SK-N-SH (cell line): Measurements from ENCODE around the gene ABLIM1. TPM values are rescaled to one million over a fixed set of nuclear protein-coding genes. Genes with fewer than 3 reads are reported as not detected.

ENCODE experiments used
- CTCF ChIA-PET: fragments of 300-600, 350-600 bp; formaldehyde crosslinking; extraction: SDS; loops from one replicate; lab custom pipeline; 2021; lab: Yijun Ruan, JAX
- POLR2A ChIA-PET: fragments of 350-600 bp; sonication (Branson Sonifier 250); formaldehyde crosslinking; extraction: SDS; loops from one replicate; lab custom pipeline; 2020; ENCODE audit warnings: antibody characterized with exemption, inconsistent platforms; lab: Yijun Ruan, JAX
- DNase-seq: peaks from one replicate; pipeline ENCODE4 v3.0.0; 2012
- H2AFZ ChIP-seq: fragments of 200-600 bp; sonication (generic); 2 replicates; pipeline ENCODE4 v1.8.1; 2016; ENCODE audit warnings: antibody characterized with exemption, mild to moderate bottlenecking, low read depth
- H3F3A ChIP-seq: fragments of 200-600 bp; sonication (generic); replicated peaks from 2 replicates; pipeline ENCODE3; 2016; ENCODE audit warnings: antibody characterized with exemption, mild to moderate bottlenecking; ENCODE audit not compliant: insufficient read depth
- H3K27ac ChIP-seq, 2 experiments: fragments of 200-500 bp in 1 of 2; fragments of 200-600 bp in 1 of 2; sonication (Bioruptor generic) in 1 of 2; sonication (generic), shearing (Covaris generic) in 1 of 2; 2 replicates each; pipeline versions ENCODE4 v1.5.1 to v1.6.1; 2014 to 2016; ENCODE audit warnings: low read depth in 2 of 2, inconsistent platforms in 1 of 2, low read length in 1 of 2, mild to moderate bottlenecking in 1 of 2, mixed read lengths in 1 of 2
- H3K27me3 ChIP-seq: fragments of 200-600 bp; sonication (generic), shearing (Covaris generic); 2 replicates; pipeline ENCODE4 v1.6.1; 2016; ENCODE audit warnings: mixed run types; ENCODE audit not compliant: insufficient read depth
- H3K36me3 ChIP-seq, 2 experiments: fragments of 200-500 bp in 1 of 2; fragments of 200-600 bp in 1 of 2; sonication (Bioruptor generic) in 1 of 2; sonication (generic) in 1 of 2; replicated peaks in 1 of 2; 2 replicates each; pipeline versions ENCODE3 to v1.5.1; 2014 to 2016; ENCODE audit warnings: low read length in 1 of 2, mild to moderate bottlenecking in 1 of 2; ENCODE audit not compliant: insufficient read depth in 2 of 2, control insufficient read depth in 1 of 2
- H3K4me1 ChIP-seq, 2 experiments: fragments of 200-500 bp in 1 of 2; fragments of 200-600 bp in 1 of 2; sonication (Bioruptor generic) in 1 of 2; sonication (generic), shearing (Covaris generic) in 1 of 2; 2 replicates each; pipeline versions ENCODE4 v1.5.1 to v1.6.1; 2014 to 2016; ENCODE audit warnings: low read depth in 1 of 2, low read length in 1 of 2, mixed run types in 1 of 2; ENCODE audit not compliant: insufficient read depth in 2 of 2, control insufficient read depth in 1 of 2
- H3K4me2 ChIP-seq: fragments of 200-600 bp; sonication (generic), shearing (Covaris generic); 2 replicates; pipeline ENCODE4 v1.6.1; 2017; ENCODE audit warnings: mixed run types
- H3K4me3 ChIP-seq, 2 experiments: fragments of 200-500 bp in 1 of 2; fragments of 200-600 bp in 1 of 2; sonication (Bioruptor generic) in 1 of 2; sonication (generic), shearing (Covaris generic) in 1 of 2; 2 replicates each; pipeline versions ENCODE4 v1.5.1 to v1.8.1; 2014 to 2016; ENCODE audit warnings: low read depth in 2 of 2, inconsistent platforms in 1 of 2, low read length in 1 of 2, mild to moderate bottlenecking in 1 of 2, mixed read lengths in 1 of 2, moderate library complexity in 1 of 2
- H3K79me2 ChIP-seq: fragments of 200-600 bp; sonication (generic); 2 replicates; pipeline ENCODE4 v1.8.1; 2017; ENCODE audit warnings: mild to moderate bottlenecking; ENCODE audit not compliant: insufficient read depth
- H3K9ac ChIP-seq: fragments of 200-600 bp; sonication (generic); 2 replicates; pipeline ENCODE4 v1.6.1; 2017; ENCODE audit warnings: mixed run types
- H3K9me2 ChIP-seq: fragments of 200-600 bp; sonication (generic); 2 replicates; pipeline ENCODE4 v1.6.1; 2017; ENCODE audit warnings: mixed run types
- H3K9me3 ChIP-seq: fragments of 200-600 bp; sonication (generic); 2 replicates; pipeline ENCODE4 v1.6.1; 2017; ENCODE audit warnings: mixed run types, mild to moderate bottlenecking, moderate library complexity
- H4K20me1 ChIP-seq: fragments of 200-600 bp; sonication (generic); 2 replicates; pipeline ENCODE4 v1.6.1; 2017; ENCODE audit warnings: mild to moderate bottlenecking, mixed run types; ENCODE audit not compliant: insufficient read depth
- CHD2 ChIP-seq: fragments of 150-350 bp; IDR thresholded peaks from 2 replicates; pipeline ENCODE4 v1.6.1; 2018; ENCODE audit warnings: low read length; ENCODE audit not compliant: partially characterized antibody
- ELF1 ChIP-seq: IDR thresholded peaks from 2 replicates; pipeline ENCODE4 v1.4.0; 2012
- EP300 ChIP-seq, 2 experiments: IDR thresholded peaks; 2 replicates each; pipeline versions ENCODE4 v1.4.0 to v1.6.1; 2012; ENCODE audit warnings: borderline replicate concordance in 1 of 2, low read depth in 1 of 2, low read length in 1 of 2
- EZH2phosphoT487 ChIP-seq: fragments of 200-600 bp; sonication (generic); IDR thresholded peaks from 2 replicates; pipeline ENCODE4 v1.6.1; 2017; ENCODE audit warnings: low read depth, mixed run types, mild to moderate bottlenecking, antibody characterized with exemption, moderate library complexity, borderline replicate concordance
- FOSL2 ChIP-seq: IDR thresholded peaks from 2 replicates; pipeline ENCODE4 v1.4.0; 2012; ENCODE audit warnings: low read depth, mild to moderate bottlenecking, moderate library complexity, borderline replicate concordance
- FOXM1 ChIP-seq: IDR thresholded peaks from 2 replicates; pipeline ENCODE4 v1.4.0; 2012; ENCODE audit warnings: low read depth, mild to moderate bottlenecking
- GATA2 ChIP-seq: sonication (generic); formaldehyde crosslinking; IDR thresholded peaks from 2 replicates; pipeline ENCODE4 v1.5.0; 2020; ENCODE audit warnings: mild to moderate bottlenecking, missing genetic modification reagents
- IRF3 ChIP-seq: fragments of 150-350 bp; IDR thresholded peaks from 2 replicates; pipeline ENCODE4 v1.6.1; 2016; ENCODE audit warnings: mild to moderate bottlenecking, low read depth, low read length
- JUND ChIP-seq: IDR thresholded peaks from 2 replicates; pipeline ENCODE4 v1.4.0; 2012
- NRF1 ChIP-seq: IDR thresholded peaks from 2 replicates; pipeline ENCODE4 v1.6.1; 2012; ENCODE audit warnings: low read depth, mild to moderate bottlenecking, low read length
- PBX3 ChIP-seq: IDR thresholded peaks from 2 replicates; pipeline ENCODE4; 2012
- POLR2AphosphoS5 ChIP-seq: IDR thresholded peaks from 2 replicates; pipeline ENCODE4 v1.6.1; 2012; ENCODE audit warnings: low read depth, low read length
- RCOR1 ChIP-seq: fragments of 150-350 bp; IDR thresholded peaks from 2 replicates; pipeline ENCODE4 v1.6.1; 2017; ENCODE audit warnings: antibody characterized with exemption, low read length
- RXRA ChIP-seq: IDR thresholded peaks from 2 replicates; pipeline ENCODE4 v1.4.0; 2012; ENCODE audit warnings: low read depth, mild to moderate bottlenecking, borderline replicate concordance
- SIN3A ChIP-seq: IDR thresholded peaks from 2 replicates; pipeline ENCODE4 v1.6.1; 2012; ENCODE audit warnings: low read depth, mild to moderate bottlenecking, low read length, moderate library complexity, borderline replicate concordance
- TCF12 ChIP-seq: IDR thresholded peaks from 2 replicates; pipeline ENCODE4 v1.4.0; 2012
- WGBS: methylation state at CpG from one replicate; pipeline ENCODE4 v1.1.6; 2017; ENCODE audit warnings: low lambda C conversion rate; 5-methylcytosine and 5-hydroxymethylcytosine counted together
- polyA plus RNA-seq, 3 experiments: library from polyadenylated mRNA; depleted of rRNA; stranded (reverse); fragments of >200 nt; gene quantifications; 2 replicates each; pipeline ENCODE4 v1.2.3, GENCODE V29; 2012
- TF ChIP-seq, protein P1 (sequence below): fragments of 200-600 bp; sonication (generic); IDR thresholded peaks from 2 replicates; pipeline ENCODE4 v1.6.1; 2017; ENCODE audit warnings: antibody characterized with exemption, mild to moderate bottlenecking, moderate library complexity
- TF ChIP-seq, protein P2 (sequence below): IDR thresholded peaks from 2 replicates; pipeline ENCODE4 v1.4.0; 2012; ENCODE audit warnings: low read depth, borderline replicate concordance
- TF ChIP-seq, protein P3 (sequence below): IDR thresholded peaks from 2 replicates; pipeline ENCODE4 v1.4.0; 2012; ENCODE audit warnings: low read depth

ABLIM1 gene
- polyA plus RNA-seq, 1 of the 3 experiments (the other 2 are of a cell fraction), result 16.1 TPM

DNA sequence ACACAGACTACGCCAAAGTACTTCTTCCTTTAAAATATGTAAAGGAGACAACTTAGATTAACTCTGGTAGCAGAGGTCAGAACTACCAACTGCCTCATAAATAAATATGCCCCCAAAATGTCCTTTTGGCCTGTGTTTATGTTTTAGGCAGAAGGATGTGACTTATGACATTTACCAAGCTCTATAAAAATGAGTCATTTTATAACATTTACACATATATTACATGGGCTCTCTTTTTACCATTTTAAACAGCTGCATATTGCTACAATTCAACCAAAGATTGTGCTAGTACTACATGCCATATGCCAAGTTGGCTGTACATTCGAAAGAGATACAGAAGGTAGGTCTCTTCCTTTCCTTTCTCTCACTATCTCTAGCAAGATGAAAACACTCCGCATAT is 12.4 kb downstream of the ABLIM1 start (continued):
- no peak for TF ChIP-seq IRF3
- TF ChIP-seq SIN3A, result no peak
- no peak for TF ChIP-seq FOXM1
- TF ChIP-seq RCOR1, result no peak
- TF ChIP-seq, all 33 proteins: peak for 0

DNA sequence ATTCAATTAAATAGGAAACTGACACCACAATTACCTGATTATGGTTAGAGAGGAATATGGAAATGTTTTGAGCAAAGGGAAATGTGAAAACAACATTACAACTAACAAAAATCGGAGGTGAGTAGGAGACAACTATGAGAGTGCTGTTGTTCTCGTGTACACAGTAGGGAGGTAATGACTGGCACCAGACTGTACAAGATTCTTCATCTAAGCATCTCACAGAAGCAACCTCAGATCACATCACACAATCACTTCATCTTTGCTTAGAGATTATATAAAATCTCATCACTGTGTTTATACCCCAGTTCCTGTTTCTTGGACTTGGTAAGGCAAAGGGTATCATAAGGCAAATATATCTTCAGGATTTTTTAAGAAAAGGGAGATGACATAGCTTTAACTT is 14.9 kb downstream of the ABLIM1 start:
- ChIA-PET POLR2A (no interaction called here), CTCF (interaction anchor here (0.6 kb wide), 1 partner anchor 45 kb away, joined by 3 read pairs; no protein-coding TSS in a partner anchor)
- H3F3A ChIP-seq, result peaks cover 23% of the 10 kb centered on the region
- H3K4me3 ChIP-seq, result no peak overlapping the region
- no peak overlapping the region for H3K4me2 ChIP-seq
- no peaks in the 10 kb centered on the region for H3K36me3 ChIP-seq
- peaks cover 4 to 30% of the 10 kb centered on the region in 2 experiments for H3K4me1 ChIP-seq
- no peak for DNase-seq
- no peaks in the 10 kb centered on the region for H3K79me2 ChIP-seq
- H3K9ac ChIP-seq, result no peak overlapping the region
- 89% methylated on average over 2 of the region's 2 CpGs for WGBS
- H4K20me1 ChIP-seq, result no peaks in the 10 kb centered on the region
- no peaks in the 10 kb centered on the region for H3K9me2 ChIP-seq
- TF ChIP-seq FOSL2, result no peak
- TF ChIP-seq TCF12, result no peak
- TF ChIP-seq EP300 (IDR thresholded peaks at IDR 0.05; ENCODE audit: borderline replicate concordance in 1 of 2, low read depth in 1 of 2, low read length in 1 of 2), result no peak
- TF ChIP-seq IRF3, result no peak
- TF ChIP-seq, protein P1, sequence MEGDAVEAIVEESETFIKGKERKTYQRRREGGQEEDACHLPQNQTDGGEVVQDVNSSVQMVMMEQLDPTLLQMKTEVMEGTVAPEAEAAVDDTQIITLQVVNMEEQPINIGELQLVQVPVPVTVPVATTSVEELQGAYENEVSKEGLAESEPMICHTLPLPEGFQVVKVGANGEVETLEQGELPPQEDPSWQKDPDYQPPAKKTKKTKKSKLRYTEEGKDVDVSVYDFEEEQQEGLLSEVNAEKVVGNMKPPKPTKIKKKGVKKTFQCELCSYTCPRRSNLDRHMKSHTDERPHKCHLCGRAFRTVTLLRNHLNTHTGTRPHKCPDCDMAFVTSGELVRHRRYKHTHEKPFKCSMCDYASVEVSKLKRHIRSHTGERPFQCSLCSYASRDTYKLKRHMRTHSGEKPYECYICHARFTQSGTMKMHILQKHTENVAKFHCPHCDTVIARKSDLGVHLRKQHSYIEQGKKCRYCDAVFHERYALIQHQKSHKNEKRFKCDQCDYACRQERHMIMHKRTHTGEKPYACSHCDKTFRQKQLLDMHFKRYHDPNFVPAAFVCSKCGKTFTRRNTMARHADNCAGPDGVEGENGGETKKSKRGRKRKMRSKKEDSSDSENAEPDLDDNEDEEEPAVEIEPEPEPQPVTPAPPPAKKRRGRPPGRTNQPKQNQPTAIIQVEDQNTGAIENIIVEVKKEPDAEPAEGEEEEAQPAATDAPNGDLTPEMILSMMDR, result no peak
- no peak for TF ChIP-seq POLR2AphosphoS5
- H3K9me3 ChIP-seq, result no peaks in the 10 kb centered on the region
- H3K27me3 ChIP-seq, result no peaks in the 10 kb centered on the region
- no peak overlapping the region for H3K27ac ChIP-seq
- H2AFZ ChIP-seq, result no peak overlapping the region

DNA sequence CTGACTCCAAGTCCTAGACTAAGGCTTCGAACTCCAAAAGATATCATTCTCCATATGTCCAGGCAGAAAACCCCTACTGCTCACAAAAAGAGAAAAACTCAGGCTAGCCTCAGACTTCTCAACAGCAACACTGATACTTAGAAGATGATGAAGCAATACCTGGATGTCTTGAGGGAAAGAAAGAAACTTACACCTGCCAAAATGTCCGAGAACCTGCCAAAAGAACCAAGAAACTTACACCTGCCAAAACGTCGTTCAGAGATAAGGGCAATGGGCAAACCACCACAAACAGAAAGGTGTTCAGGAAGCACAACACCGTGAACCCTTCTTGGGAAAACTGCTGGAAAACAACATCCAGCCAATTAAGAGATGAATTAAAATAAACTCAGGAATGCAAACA is 15.3 kb downstream of the ABLIM1 start:
- ChIA-PET POLR2A (no interaction called here), CTCF (interaction anchor here (0.6 kb wide), 1 partner anchor 46 kb away, joined by 3 read pairs; no protein-coding TSS in a partner anchor)
- WGBS, result 83% methylated on average over 5 of the region's 5 CpGs
- Histone ChIP-seq H3F3A (peaks cover 20% of the 10 kb centered on the region), H3K36me3 (no peaks in the 10 kb centered on the region), H3K4me3 (no peak overlapping the region), H3K4me1 (peaks cover 4 to 27% of the 10 kb centered on the region in 2 experiments), H3K27me3 (no peaks in the 10 kb centered on the region), H3K9ac (no peak overlapping the region), H4K20me1 (no peaks in the 10 kb centered on the region), H3K4me2 (no peak overlapping the region), H3K9me2 (no peaks in the 10 kb centered on the region), H3K9me3 (no peaks in the 10 kb centered on the region), H3K27ac (no peak overlapping the region), H2AFZ (no peak overlapping the region), H3K79me2 (no peaks in the 10 kb centered on the region)
- no peak for TF ChIP-seq JUND
- no peak for TF ChIP-seq PBX3
- TF ChIP-seq GATA2 (CRISPR knock-in tag), result no peak
- TF ChIP-seq RXRA, result no peak
- TF ChIP-seq EZH2phosphoT487, result no peak
- TF ChIP-seq RCOR1, result no peak
- no peak for TF ChIP-seq TCF12
- TF ChIP-seq SIN3A, result no peak
- no peak for TF ChIP-seq IRF3
- TF ChIP-seq NRF1, result no peak
- TF ChIP-seq, protein P2, sequence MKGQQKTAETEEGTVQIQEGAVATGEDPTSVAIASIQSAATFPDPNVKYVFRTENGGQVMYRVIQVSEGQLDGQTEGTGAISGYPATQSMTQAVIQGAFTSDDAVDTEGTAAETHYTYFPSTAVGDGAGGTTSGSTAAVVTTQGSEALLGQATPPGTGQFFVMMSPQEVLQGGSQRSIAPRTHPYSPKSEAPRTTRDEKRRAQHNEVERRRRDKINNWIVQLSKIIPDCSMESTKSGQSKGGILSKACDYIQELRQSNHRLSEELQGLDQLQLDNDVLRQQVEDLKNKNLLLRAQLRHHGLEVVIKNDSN, result no peak
- no peak for TF ChIP-seq ELF1
- TF ChIP-seq, protein P3, sequence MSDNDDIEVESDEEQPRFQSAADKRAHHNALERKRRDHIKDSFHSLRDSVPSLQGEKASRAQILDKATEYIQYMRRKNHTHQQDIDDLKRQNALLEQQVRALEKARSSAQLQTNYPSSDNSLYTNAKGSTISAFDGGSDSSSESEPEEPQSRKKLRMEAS, result no peak
- TF ChIP-seq CHD2, result no peak
- no peak for DNase-seq
